Measurements from ENCODE around the gene FOXR1.

- TF ChIP-seq CTCF (IDR thresholded peaks at IDR 0.05) (no peak), POLR2A (IDR thresholded peaks at IDR 0.05) (no peak)
These were observed 58.4 kb downstream of the FOXR1 start for GRCh38 chr11:119030029-119030328.

Data from uterus (tissue), 2 donors.